Sigmoid colon (tissue), 4 donors: Measurements from ENCODE around the gene ELMO1.

Source experiments
- CTCF ChIP-seq, 4 experiments: fragments of 450-650 bp in 3 of 4; fragments of 200-600 bp in 1 of 4; IDR thresholded peaks; one replicate each; pipeline ENCODE4 v1.5.1; 2016 to 2019; ENCODE audit warnings: antibody characterized with exemption in 4 of 4, mild to moderate bottlenecking in 3 of 4, moderate library complexity in 2 of 4
- EP300 ChIP-seq, 4 donors: sonication (generic); formaldehyde crosslinking; IDR thresholded peaks; one replicate each; pipeline ENCODE4 v1.6.1; 2017; ENCODE audit warnings: antibody characterized with exemption in 4 of 4
- POLR2A ChIP-seq, 2 donors: fragments of 450-650 bp; IDR thresholded peaks; one replicate each; pipeline ENCODE4 v1.6.1; 2016; ENCODE audit warnings: antibody characterized with exemption in 2 of 2, mild to moderate bottlenecking in 2 of 2, moderate library complexity in 2 of 2
- POLR2AphosphoS5 ChIP-seq, 4 donors: sonication (generic); formaldehyde crosslinking; IDR thresholded peaks; one replicate each; pipeline ENCODE4 v1.6.1; 2017; ENCODE audit warnings: antibody characterized with exemption in 4 of 4

- TF ChIP-seq CTCF (IDR thresholded peaks at IDR 0.05): no peak
- no peak for TF ChIP-seq POLR2A (IDR thresholded peaks at IDR 0.05)
- no peak for TF ChIP-seq EP300 (IDR thresholded peaks at IDR 0.05)
- TF ChIP-seq POLR2AphosphoS5 (IDR thresholded peaks at IDR 0.05): no peak
Observed at GRCh38 chr7:36821617-36822016, 627.0 kb downstream of the ELMO1 start.
